HG02642 (cell line): Measurements from ENCODE around the gene APOC3.

Experiments used
- ATAC-seq: cut with Tn5 transposase; IDR thresholded peaks from one replicate; pipeline ENCODE4 v1.9.1; 2021; ENCODE audit warnings: mild to moderate bottlenecking; ENCODE audit not compliant: unreplicated experiment, poor library complexity

APOC3 gene

GRCh38 chr11:116829525-116830183 lies at the start of gene APOC3:
Gene APOC3 (plus strand): TSS chr11:116829907. CDS start chr11:116830583, 676 bp downstream.
- ATAC-seq: no peak

- ATAC-seq: no peak
These were observed 47.0 kb upstream of the APOC3 start for GRCh38 chr11:116782728-116783127.

GRCh38 chr11:116786326-116786725 lies 43.4 kb upstream of the APOC3 start:
- no peak for ATAC-seq

GRCh38 chr11:116786966-116787365 lies 42.7 kb upstream of the APOC3 start:
- no peak for ATAC-seq

- ATAC-seq: peak; percentile 22
These were observed 42.3 kb upstream of the APOC3 start for GRCh38 chr11:116787436-116787785.

DNA sequence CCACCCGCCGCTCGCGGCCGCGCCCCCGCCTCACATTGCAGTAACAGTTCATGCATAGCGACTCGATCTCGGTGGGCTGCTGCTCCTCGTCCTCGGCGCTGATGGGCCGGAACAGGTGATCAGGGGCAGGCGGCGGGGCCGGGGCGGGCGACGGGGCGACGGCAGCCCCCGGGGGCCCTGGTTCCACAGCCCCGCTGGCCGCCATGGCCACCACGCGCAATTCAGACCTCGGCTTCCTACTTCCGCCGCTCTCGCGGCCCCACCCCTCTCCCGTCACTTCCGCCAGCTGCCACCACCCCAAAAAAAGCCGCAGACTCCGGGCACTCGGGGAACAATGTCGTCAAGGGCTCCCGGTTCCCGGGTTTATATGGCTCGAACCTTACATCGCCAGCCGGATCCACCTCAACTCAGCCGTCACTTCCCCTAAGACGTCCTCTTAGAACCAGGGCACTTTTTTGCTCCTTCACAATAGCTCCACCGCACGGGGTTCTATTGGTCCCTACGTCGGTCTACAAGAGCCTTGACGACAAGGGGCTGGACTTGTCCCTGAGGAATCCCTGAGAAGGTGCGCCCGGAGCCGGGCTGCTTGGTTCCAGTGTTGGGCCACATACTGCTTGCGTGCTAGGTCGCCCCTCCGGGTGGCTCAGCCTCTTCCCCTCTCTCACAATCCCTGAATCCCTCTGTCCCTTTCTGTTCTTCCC lies 41.8 kb upstream of the APOC3 start, which contains the start of gene ZPR1:
ZPR1 (minus strand) TSS at position 238 of the 701 bp plus-strand sequence; CDS start at position 205, 33 bp downstream.
- peak; percentile 87 for ATAC-seq

DNA sequence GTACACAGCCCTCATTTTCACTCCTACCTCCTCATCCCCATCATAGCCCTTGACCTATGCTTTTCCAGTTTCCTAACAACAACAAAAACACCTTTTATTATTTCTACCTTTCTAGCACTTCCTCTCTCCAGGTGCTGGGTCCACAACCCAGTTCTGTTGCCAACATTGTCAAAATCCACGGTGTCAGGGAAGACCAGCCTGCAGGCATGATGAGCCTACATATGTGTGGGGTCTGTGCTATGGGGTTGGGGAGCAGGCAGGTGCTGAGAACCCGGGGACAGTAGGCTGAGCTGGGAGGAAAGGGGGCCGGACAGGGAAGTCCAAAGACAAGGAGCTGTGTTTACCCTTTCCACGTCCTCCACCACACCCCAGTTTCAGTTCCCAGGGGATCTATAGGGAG lies 41.2 kb upstream of the APOC3 start:
- ATAC-seq: no peak

DNA sequence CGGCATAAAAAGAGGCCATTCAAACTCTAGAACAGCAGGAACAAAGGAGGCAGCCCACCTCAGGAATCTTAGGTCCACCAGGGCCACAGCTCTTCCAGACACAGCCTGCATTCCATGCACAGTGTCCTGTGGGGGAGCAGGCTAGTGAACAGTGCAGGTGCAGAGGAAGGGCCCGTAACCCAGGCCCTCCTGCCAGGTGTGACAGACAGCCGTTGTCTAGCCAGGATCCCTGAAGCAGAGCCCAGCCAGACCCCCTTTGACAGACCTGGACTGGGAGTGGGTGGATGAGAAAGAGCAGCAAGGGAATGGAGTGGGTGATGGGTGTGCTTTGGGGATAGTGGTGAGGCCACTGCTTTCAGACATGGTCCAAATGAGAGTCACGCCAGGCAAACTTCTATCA lies 40.7 kb upstream of the APOC3 start:
- ATAC-seq: no peak

DNA sequence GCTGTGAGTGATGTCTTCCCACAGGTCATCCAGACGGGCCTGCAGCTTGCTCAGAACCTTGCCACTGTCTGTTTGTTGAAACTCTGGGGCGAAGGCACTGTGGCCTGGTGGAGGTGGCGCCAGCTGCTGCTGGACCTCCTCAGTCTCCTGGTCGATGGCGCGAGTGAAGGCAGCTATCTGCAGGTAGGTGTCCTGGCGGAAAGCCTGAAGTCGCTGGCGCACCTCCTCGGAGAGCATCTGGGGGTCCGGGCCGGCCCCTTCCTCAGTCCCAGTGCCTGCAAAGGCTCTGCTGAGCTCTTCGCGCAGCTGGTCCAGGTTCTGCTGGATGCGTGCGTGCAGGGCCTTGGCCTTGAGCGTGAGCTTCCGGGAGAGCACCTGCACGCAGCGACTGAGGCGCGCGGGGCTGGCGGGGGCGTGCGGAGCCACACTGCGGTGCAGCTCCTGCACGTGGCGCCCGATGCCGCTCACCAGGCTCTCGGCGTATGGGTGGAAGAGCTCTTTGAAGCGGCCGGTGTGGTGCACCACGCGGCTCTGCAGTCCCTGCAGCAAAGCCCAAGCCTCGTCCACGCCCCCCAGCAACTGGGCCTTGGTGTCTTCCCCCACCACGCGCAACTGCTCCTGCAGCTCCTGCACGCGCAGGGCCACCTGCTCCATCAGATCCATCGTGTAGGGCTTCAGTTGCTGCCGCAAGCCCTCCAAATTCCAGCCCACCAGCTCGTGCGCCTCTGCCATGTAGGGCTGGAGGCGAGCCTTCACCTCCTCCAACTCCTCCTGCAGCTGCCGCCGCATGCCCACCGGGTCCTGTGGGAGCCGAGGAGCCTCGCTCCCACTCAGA lies 39.3 kb upstream of the APOC3 start:
- ATAC-seq: no peak

- no peak for ATAC-seq
These were observed 38.5 kb upstream of the APOC3 start for GRCh38 chr11:116791002-116791812.

DNA sequence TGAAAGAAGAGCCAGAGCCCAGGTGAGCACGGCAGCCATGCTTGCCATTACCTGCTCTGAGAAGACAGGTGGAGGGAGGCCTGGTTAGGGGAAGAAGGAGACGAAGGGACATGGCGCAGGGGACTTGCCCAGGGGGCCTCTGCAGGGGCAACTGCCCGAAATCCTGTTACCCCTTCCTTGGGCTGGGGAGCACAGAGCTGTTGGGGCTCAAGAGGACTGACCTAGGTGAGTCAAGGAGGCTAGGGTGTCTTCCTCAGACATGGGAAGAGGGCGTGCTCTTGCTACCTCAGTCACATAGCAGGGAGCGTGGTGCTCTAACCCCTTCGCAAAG lies 37.9 kb upstream of the APOC3 start, which contains the start of gene APOA5:
APOA5 (minus strand) TSS at position 67 of the 331 bp plus-strand sequence; CDS start at position 48, 19 bp downstream.
- ATAC-seq: no peak

GRCh38 chr11:116792144-116792868 lies 37.4 kb upstream of the APOC3 start:
- ATAC-seq: no peak

GRCh38 chr11:116792869-116793771 lies 36.6 kb upstream of the APOC3 start:
- ATAC-seq: no peak

GRCh38 chr11:116793772-116794097 lies 36.0 kb upstream of the APOC3 start:
- ATAC-seq: no peak

GRCh38 chr11:116794851-116795250 lies 34.9 kb upstream of the APOC3 start:
- ATAC-seq: no peak

DNA sequence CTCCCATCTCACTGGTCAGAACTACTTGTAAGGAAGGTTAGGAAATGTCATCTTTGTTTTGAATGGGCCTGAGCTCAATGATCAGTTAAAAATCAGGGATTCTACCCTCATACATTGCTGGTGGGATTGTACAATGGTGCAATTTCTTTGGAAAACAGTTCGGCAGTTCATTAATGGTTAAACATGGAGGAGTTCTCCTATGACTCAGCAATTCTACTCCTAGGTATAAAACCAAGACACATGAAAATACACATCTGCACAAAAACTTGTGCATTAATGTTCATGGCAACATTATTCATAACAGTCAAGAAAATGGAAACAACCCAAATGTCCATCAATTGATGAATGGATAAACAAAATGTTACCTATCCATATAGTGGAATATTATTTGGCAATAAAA lies 33.2 kb upstream of the APOC3 start:
- ATAC-seq: no peak

DNA sequence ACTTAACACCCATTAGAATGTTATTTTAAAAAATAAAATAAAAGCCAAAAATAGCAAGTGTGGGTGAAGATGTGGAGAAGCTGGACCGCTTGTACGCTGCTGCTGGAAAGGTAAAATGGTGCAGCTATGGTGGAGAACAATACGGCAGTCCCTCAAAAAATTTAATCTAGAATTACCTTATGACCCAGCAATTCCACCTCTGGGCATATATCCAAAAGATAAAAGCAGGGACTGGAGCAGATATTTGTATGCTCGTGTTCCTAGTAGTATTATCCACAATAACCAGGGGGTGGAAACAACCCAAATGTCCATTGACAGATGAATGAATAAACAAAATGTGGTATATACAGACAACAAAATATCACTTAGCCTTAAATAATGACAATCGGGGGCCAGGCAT lies 31.9 kb upstream of the APOC3 start:
- no peak for ATAC-seq

GRCh38 chr11:116798368-116798767 lies 31.3 kb upstream of the APOC3 start:
- ATAC-seq: no peak

GRCh38 chr11:116800610-116801009 lies 29.1 kb upstream of the APOC3 start:
- no peak for ATAC-seq
